NCI-H146 treated with DMSO at 0.1 percent for 48 hours (cell line): ENCODE measurements around the gene ANO3.

Source experiments
- DNase-seq: peaks from one replicate; lab custom pipeline; 2025; ENCODE audit not compliant: unreplicated experiment; lab: John Stamatoyannopoulos, UW

Gene ANO3

GRCh38 chr11:26571861-26572654, 240.1 kb downstream of the ANO3 start, which contains the start of gene MUC15:
MUC15 (minus strand) TSS chr11:26572263; CDS start chr11:26567094, 5,169 bp downstream.
- no peak for DNase-seq

- no peak for DNase-seq
Measured at GRCh38 chr11:26572770-26573402, 241.0 kb downstream of the ANO3 start.

- peak; percentile 96 for DNase-seq
Measured at GRCh38 chr11:26573896-26574295, 242.0 kb downstream of the ANO3 start.

- DNase-seq: no peak
Measured at GRCh38 chr11:26575946-26576345, 244.0 kb downstream of the ANO3 start.

GRCh38 chr11:26578998-26579661, 247.2 kb downstream of the ANO3 start:
- DNase-seq: no peak

GRCh38 chr11:26579683-26580082, 247.8 kb downstream of the ANO3 start:
- no peak for DNase-seq

- no peak for DNase-seq
Measured at GRCh38 chr11:26580929-26581328, 249.0 kb downstream of the ANO3 start.

- DNase-seq: no peak
Measured at GRCh38 chr11:26583550-26583949, 251.6 kb downstream of the ANO3 start.

- peak; percentile 28 for DNase-seq
Measured at GRCh38 chr11:26584818-26585217, 252.9 kb downstream of the ANO3 start.

- no peak for DNase-seq
Measured at GRCh38 chr11:26587073-26587472, 255.1 kb downstream of the ANO3 start.

- no peak for DNase-seq
Measured at GRCh38 chr11:26593691-26594090, 261.8 kb downstream of the ANO3 start.

- peak; percentile 40 for DNase-seq
Measured at GRCh38 chr11:26595207-26595865, 263.4 kb downstream of the ANO3 start.

GRCh38 chr11:26597049-26597689, 265.2 kb downstream of the ANO3 start:
- DNase-seq: peak; percentile 86

- no peak for DNase-seq
Measured at GRCh38 chr11:26597899-26598298, 266.0 kb downstream of the ANO3 start.

GRCh38 chr11:26599425-26599824, 267.5 kb downstream of the ANO3 start:
- peak; percentile 70 for DNase-seq

- DNase-seq: no peak
Measured at GRCh38 chr11:26599876-26600434, 268.0 kb downstream of the ANO3 start.

- no peak for DNase-seq
Measured at GRCh38 chr11:26607725-26608506, 276.0 kb downstream of the ANO3 start.

- no peak for DNase-seq
Measured at GRCh38 chr11:26608507-26609146, 276.7 kb downstream of the ANO3 start.

GRCh38 chr11:26613759-26614158, 281.8 kb downstream of the ANO3 start:
- no peak for DNase-seq
